HG03025 (cell line): ENCODE results near the gene PRSS1.
A peak's percentile ranks its signal among the peaks of the same experiment; 100 is the strongest.
"Not testable (repeated sequence)": the region's sequence is repeated elsewhere in the genome, so short reads cannot be mapped to it uniquely, and the experiment has no call there.

ENCODE experiments used
- ATAC-seq: cut with Tn5 transposase; IDR thresholded peaks from one replicate; pipeline ENCODE4 v1.9.1; 2021; ENCODE audit warnings: mild to moderate bottlenecking, moderate library complexity; ENCODE audit not compliant: unreplicated experiment, low FRiP score

Gene PRSS1

GRCh38 chr7:142745745-142746144, 3.5 kb upstream of the PRSS1 start:
- ATAC-seq: no peak

- ATAC-seq: no peak
These were observed 3.0 kb upstream of the PRSS1 start for GRCh38 chr7:142746264-142746663.

- not testable (repeated sequence) for ATAC-seq
These were observed 862 bp upstream of the PRSS1 start for GRCh38 chr7:142748410-142748809.

- no peak for ATAC-seq
These were observed 1.2 kb downstream of the PRSS1 start for GRCh38 chr7:142750321-142750938.

- ATAC-seq: not testable (repeated sequence)
These were observed 2.4 kb downstream of the PRSS1 start for GRCh38 chr7:142751526-142752175.

GRCh38 chr7:142752376-142753225, 3.3 kb downstream of the PRSS1 start:
- ATAC-seq: no peak

GRCh38 chr7:142753366-142753765, 4.1 kb downstream of the PRSS1 start:
- ATAC-seq: no peak

GRCh38 chr7:142753925-142754491, 4.7 kb downstream of the PRSS1 start:
- ATAC-seq: not testable (repeated sequence)

- no peak for ATAC-seq
These were observed 5.7 kb downstream of the PRSS1 start for GRCh38 chr7:142754681-142755575.

- ATAC-seq: not testable (repeated sequence)
These were observed 9.0 kb downstream of the PRSS1 start for GRCh38 chr7:142758312-142758711.

GRCh38 chr7:142759433-142759832, 10.2 kb downstream of the PRSS1 start:
- ATAC-seq: no peak

GRCh38 chr7:142760071-142760642, 10.9 kb downstream of the PRSS1 start:
- ATAC-seq: no peak

- not testable (repeated sequence) for ATAC-seq
These were observed 12.3 kb downstream of the PRSS1 start for GRCh38 chr7:142761606-142762005.

GRCh38 chr7:142762104-142762503, 12.8 kb downstream of the PRSS1 start:
- no peak for ATAC-seq

GRCh38 chr7:142767451-142767850, 18.2 kb downstream of the PRSS1 start:
- no peak for ATAC-seq

- no peak for ATAC-seq
These were observed 18.6 kb downstream of the PRSS1 start for GRCh38 chr7:142767861-142768260.

- not testable (repeated sequence) for ATAC-seq
These were observed 19.6 kb downstream of the PRSS1 start for GRCh38 chr7:142768885-142769284.

GRCh38 chr7:142770661-142771352, 21.5 kb downstream of the PRSS1 start, which contains the start of gene PRSS2:
TSS of gene PRSS2 (plus strand) at chr7:142770970. CDS start at chr7:142770983, 13 bp downstream.
- peak; percentile 22 for ATAC-seq

GRCh38 chr7:142771353-142771723, 22.1 kb downstream of the PRSS1 start:
- ATAC-seq: peak; percentile 89
